SH-SY5Y (cell line): ENCODE results near the gene ELP5.

ENCODE experiments used
- GATA2 ChIP-seq: IDR thresholded peaks from 2 replicates; pipeline ENCODE4 v1.6.1; 2011; ENCODE audit warnings: mild to moderate bottlenecking, low read depth, low read length
- GATA3 ChIP-seq: IDR thresholded peaks from 2 replicates; pipeline ENCODE4 v1.6.1; 2011; ENCODE audit warnings: low read depth, mild to moderate bottlenecking, low read length, moderate library complexity

- no peak for TF ChIP-seq GATA2
- no peak for TF ChIP-seq GATA3
These were observed 30.5 kb upstream of the ELP5 start for GRCh38 chr17:7221278-7222092.
